WTC11 (cell line): Measurements from ENCODE around the gene ABR. TPM values are rescaled to one million over a fixed set of nuclear protein-coding genes. Genes with fewer than 3 reads are reported as not detected.
"Not testable (repeated sequence)": the region's sequence is repeated elsewhere in the genome, so short reads cannot be mapped to it uniquely, and the experiment has no call there.

Experiments used
- ATAC-seq: fragments of 200-7000 bp; cut with Tn5 transposase; 2 replicates; pipeline ENCODE4 v1.10.0; 2021; ENCODE audit warnings: mild to moderate bottlenecking, moderate library complexity
- CTCF ChIA-PET: fragments of 300-600 bp; sonication (Branson Sonifier 250); formaldehyde crosslinking; loops from one replicate; lab custom pipeline; 2021; ENCODE audit warnings: antibody characterized with exemption; lab: Charles Lee
- POLR2A ChIA-PET: fragments of 350-600 bp; sonication (Branson Sonifier 250); formaldehyde crosslinking; loops from one replicate; lab custom pipeline; 2021; ENCODE audit warnings: antibody characterized with exemption; lab: Charles Lee
- DNase-seq: peaks from one replicate; pipeline ENCODE4 v3.0.0; 2021; ENCODE audit warnings: low spot score
- H3K27ac Mint-ChIP-seq: 2 replicates; pipeline ENCODE4 v1.8.0; 2021; ENCODE audit warnings: mixed read lengths
- H3K27me3 Mint-ChIP-seq: 2 replicates; pipeline ENCODE4 v1.8.0; 2021; ENCODE audit warnings: low read depth, mild to moderate bottlenecking, moderate library complexity, mixed read lengths
- H3K36me3 Mint-ChIP-seq: 2 replicates; pipeline ENCODE4 v1.8.0; 2021; ENCODE audit warnings: mixed read lengths
- H3K4me1 Mint-ChIP-seq: 2 replicates; pipeline ENCODE4 v1.8.0; 2022; ENCODE audit warnings: mixed read lengths
- H3K4me3 Mint-ChIP-seq: 2 replicates; pipeline ENCODE4 v1.8.0; 2021; ENCODE audit warnings: mild to moderate bottlenecking, moderate library complexity, mixed read lengths
- H3K9me3 Mint-ChIP-seq: 2 replicates; pipeline ENCODE4 v1.8.0; 2021; ENCODE audit warnings: mixed read lengths
- ATF3 ChIP-seq: sonication (generic); formaldehyde crosslinking; conservative IDR thresholded peaks from 2 replicates; pipeline ENCODE4 v1.8.1; 2022; ENCODE audit warnings: mild to moderate bottlenecking, missing genetic modification reagents
- ESRRA ChIP-seq: sonication (generic); formaldehyde crosslinking; IDR thresholded peaks from 2 replicates; pipeline ENCODE4 v1.8.1; 2022; ENCODE audit warnings: mild to moderate bottlenecking, missing genetic modification reagents, borderline replicate concordance
- ETV6 ChIP-seq: sonication (generic); formaldehyde crosslinking; IDR thresholded peaks from 2 replicates; pipeline ENCODE4 v1.8.1; 2022; ENCODE audit warnings: mild to moderate bottlenecking, missing genetic modification reagents
- GTF2I ChIP-seq: fragments of 250-450 bp; sonication (Bioruptor Pico); conservative IDR thresholded peaks from 2 replicates; pipeline ENCODE4 v1.4.0; 2021; ENCODE audit warnings: mild to moderate bottlenecking
- NFYB ChIP-seq: sonication (generic); formaldehyde crosslinking; conservative IDR thresholded peaks from 2 replicates; pipeline ENCODE4 v1.8.0; 2022; ENCODE audit warnings: low read depth, missing genetic modification reagents
- ZBTB21 ChIP-seq: sonication (generic); formaldehyde crosslinking; IDR thresholded peaks from 2 replicates; pipeline ENCODE4 v1.8.1; 2023; ENCODE audit warnings: mild to moderate bottlenecking, missing genetic modification reagents, borderline replicate concordance
- ZNF263 ChIP-seq: sonication (generic); formaldehyde crosslinking; IDR thresholded peaks from 2 replicates; pipeline ENCODE4 v1.8.1; 2022; ENCODE audit warnings: low read depth, mild to moderate bottlenecking, moderate library complexity, missing genetic modification reagents
- ZNF281 ChIP-seq: sonication (generic); formaldehyde crosslinking; IDR thresholded peaks from 2 replicates; pipeline ENCODE4 v1.8.0; 2023; ENCODE audit warnings: mild to moderate bottlenecking, missing genetic modification reagents
- ZNF317 ChIP-seq: sonication (generic); formaldehyde crosslinking; IDR thresholded peaks from 2 replicates; pipeline ENCODE4 v1.8.1; 2023; ENCODE audit warnings: low read depth, mild to moderate bottlenecking, moderate library complexity, missing genetic modification reagents, borderline replicate concordance
- total RNA-seq: library from RNA; stranded (reverse); gene quantifications from 3 replicates; pipeline ENCODE4 v1.2.3, GENCODE V29; 2021
- TF ChIP-seq, protein P1 (sequence below): sonication (generic); formaldehyde crosslinking; IDR thresholded peaks from 2 replicates; pipeline ENCODE4 v1.8.1; 2023; ENCODE audit warnings: mild to moderate bottlenecking, missing genetic modification reagents
- TF ChIP-seq, protein P2 (sequence below): fragments of 250-450 bp; sonication (Bioruptor Pico); IDR thresholded peaks from 2 replicates; pipeline ENCODE4 v1.9.0; 2021; ENCODE audit warnings: moderate library complexity, mild to moderate bottlenecking, inconsistent platforms, borderline replicate concordance
- TF ChIP-seq, protein P3 (sequence below): sonication (generic); formaldehyde crosslinking; IDR thresholded peaks from 2 replicates; pipeline ENCODE4 v1.8.0; 2022; ENCODE audit warnings: mild to moderate bottlenecking, missing genetic modification reagents
- TF ChIP-seq, protein P4 (sequence below): sonication (generic); formaldehyde crosslinking; IDR thresholded peaks from 2 replicates; pipeline ENCODE4 v1.8.1; 2023; ENCODE audit warnings: mild to moderate bottlenecking, missing genetic modification reagents, borderline replicate concordance
- TF ChIP-seq, protein P5 (sequence below): sonication (generic); formaldehyde crosslinking; IDR thresholded peaks from 2 replicates; pipeline ENCODE4 v1.8.0; 2023; ENCODE audit warnings: missing genetic modification reagents

Gene ABR
- total RNA-seq, 1 experiment from 2014 or later: 38.0 TPM

- TF ChIP-seq, protein P1, sequence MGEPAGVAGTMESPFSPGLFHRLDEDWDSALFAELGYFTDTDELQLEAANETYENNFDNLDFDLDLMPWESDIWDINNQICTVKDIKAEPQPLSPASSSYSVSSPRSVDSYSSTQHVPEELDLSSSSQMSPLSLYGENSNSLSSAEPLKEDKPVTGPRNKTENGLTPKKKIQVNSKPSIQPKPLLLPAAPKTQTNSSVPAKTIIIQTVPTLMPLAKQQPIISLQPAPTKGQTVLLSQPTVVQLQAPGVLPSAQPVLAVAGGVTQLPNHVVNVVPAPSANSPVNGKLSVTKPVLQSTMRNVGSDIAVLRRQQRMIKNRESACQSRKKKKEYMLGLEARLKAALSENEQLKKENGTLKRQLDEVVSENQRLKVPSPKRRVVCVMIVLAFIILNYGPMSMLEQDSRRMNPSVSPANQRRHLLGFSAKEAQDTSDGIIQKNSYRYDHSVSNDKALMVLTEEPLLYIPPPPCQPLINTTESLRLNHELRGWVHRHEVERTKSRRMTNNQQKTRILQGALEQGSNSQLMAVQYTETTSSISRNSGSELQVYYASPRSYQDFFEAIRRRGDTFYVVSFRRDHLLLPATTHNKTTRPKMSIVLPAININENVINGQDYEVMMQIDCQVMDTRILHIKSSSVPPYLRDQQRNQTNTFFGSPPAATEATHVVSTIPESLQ: no peak
- no peak for TF ChIP-seq NFYB (CRISPR knock-in tag)
- TF ChIP-seq ZBTB21 (CRISPR knock-in tag): no peak
- no peak for TF ChIP-seq GTF2I
- TF ChIP-seq, protein P2, sequence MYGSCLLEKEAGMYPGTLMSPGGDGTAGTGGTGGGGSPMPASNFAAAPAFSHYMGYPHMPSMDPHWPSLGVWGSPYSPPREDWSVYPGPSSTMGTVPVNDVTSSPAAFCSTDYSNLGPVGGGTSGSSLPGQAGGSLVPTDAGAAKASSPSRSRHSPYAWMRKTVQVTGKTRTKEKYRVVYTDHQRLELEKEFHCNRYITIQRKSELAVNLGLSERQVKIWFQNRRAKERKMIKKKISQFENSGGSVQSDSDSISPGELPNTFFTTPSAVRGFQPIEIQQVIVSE: no peak
- no peak for TF ChIP-seq ZNF281 (CRISPR knock-in tag)
- TF ChIP-seq ZNF263 (CRISPR knock-in tag): no peak
- TF ChIP-seq ZNF317 (CRISPR knock-in tag): no peak
Measured at GRCh38 chr17:1134634-1135324, 45.0 kb downstream of the ABR start (continued).

GRCh38 chr17:1130191-1130590 lies 49.6 kb downstream of the ABR start:
- DNase-seq (no peak), ATAC-seq (no peak)
- H3K4me3 Mint-ChIP-seq: no peak overlapping the region
- ChIA-PET POLR2A (interaction anchor here (0.6 kb wide), 1 partner anchor 66 kb away, joined by 6 read pairs; no protein-coding TSS in a partner anchor), CTCF (interaction anchor here (0.6 to 1.2 kb wide), 2 partner anchors 18 to 72 kb away, joined by 3 to 4 read pairs; no protein-coding TSS in a partner anchor)
- H3K4me1 Mint-ChIP-seq: no peaks in the 10 kb centered on the region
- H3K36me3 Mint-ChIP-seq: peaks cover 8% of the 10 kb centered on the region; the same call in 1 of the 2 replicates
- H3K27me3 Mint-ChIP-seq: no peaks in the 10 kb centered on the region; the same call in 1 of the 2 replicates
- H3K27ac Mint-ChIP-seq: no peak overlapping the region
- H3K9me3 Mint-ChIP-seq: peaks cover 7% of the 10 kb centered on the region
- TF ChIP-seq ATF3 (CRISPR knock-in tag) (no peak), ESRRA (no peak), ZNF263 (CRISPR knock-in tag) (no peak)
- TF ChIP-seq, protein P3, sequence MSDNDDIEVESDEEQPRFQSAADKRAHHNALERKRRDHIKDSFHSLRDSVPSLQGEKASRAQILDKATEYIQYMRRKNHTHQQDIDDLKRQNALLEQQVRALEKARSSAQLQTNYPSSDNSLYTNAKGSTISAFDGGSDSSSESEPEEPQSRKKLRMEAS: no peak

- H3K4me1 Mint-ChIP-seq, DNase-seq, H3K27ac Mint-ChIP-seq, H3K4me3 Mint-ChIP-seq, H3K27me3 Mint-ChIP-seq, ATAC-seq, POLR2A ChIA-PET, H3K36me3 Mint-ChIP-seq, H3K9me3 Mint-ChIP-seq: not testable (repeated sequence)
- CTCF ChIA-PET: interaction anchor here (0.6 kb wide), 1 partner anchor 19 kb away, joined by 3 read pairs; no protein-coding TSS in a partner anchor
Measured at GRCh38 chr17:1128463-1128862, 51.3 kb downstream of the ABR start.

DNA sequence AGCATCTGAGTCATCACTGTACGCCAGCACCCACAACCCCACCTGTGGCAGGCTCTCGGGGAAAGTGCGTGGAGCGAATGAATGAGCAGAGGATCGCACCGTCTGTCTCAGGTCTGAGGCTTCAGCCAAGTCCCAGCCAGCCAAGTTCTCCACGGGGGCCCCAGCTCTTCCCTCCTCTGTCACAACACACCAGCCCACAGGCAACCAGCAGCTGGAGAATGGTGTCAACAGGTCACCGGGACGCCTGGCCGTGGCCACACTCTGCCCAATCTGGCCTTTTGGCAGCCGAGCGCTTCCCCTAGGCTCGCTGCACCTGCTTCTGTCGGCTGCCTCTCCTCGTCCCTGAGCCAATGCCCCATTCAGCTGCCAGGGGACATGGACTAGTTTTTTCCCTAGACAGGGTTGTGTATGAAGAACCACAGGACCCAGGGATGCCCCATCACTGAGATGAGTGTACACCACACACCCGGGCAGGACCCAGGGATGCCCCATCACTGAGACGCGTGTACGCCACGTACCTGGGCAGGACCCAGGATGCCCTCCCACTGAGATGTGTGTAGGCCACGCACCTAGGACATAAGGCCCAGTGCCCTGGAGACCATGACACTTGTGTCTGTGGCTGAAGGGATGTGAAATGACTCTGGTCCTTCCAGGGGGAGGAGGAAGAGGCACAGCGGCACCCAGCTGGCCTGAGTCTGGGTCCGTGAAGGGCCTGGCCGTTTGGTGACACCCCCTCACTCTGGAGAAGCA lies 52.8 kb downstream of the ABR start:
- peaks cover 8% of the 10 kb centered on the region for H3K4me1 Mint-ChIP-seq
- H3K9me3 Mint-ChIP-seq: peaks cover 5% of the 10 kb centered on the region
- H3K27ac Mint-ChIP-seq: peak overlapping the region; percentile 76; the same call in 1 of the 2 replicates
- CTCF ChIA-PET: interaction anchor here (2.2 to 7.3 kb wide), 2 partner anchors 61 to 69 kb away, joined by 7 to 99 read pairs; no protein-coding TSS in a partner anchor
- peaks cover 8% of the 10 kb centered on the region; the same call in 1 of the 2 replicates for H3K36me3 Mint-ChIP-seq
- POLR2A ChIA-PET: no interaction called here
- DNase-seq: no peak
- H3K27me3 Mint-ChIP-seq: no peaks in the 10 kb centered on the region; the same call in 1 of the 2 replicates
- H3K4me3 Mint-ChIP-seq: no peak overlapping the region
- no peak for ATAC-seq
- TF ChIP-seq, protein P4, sequence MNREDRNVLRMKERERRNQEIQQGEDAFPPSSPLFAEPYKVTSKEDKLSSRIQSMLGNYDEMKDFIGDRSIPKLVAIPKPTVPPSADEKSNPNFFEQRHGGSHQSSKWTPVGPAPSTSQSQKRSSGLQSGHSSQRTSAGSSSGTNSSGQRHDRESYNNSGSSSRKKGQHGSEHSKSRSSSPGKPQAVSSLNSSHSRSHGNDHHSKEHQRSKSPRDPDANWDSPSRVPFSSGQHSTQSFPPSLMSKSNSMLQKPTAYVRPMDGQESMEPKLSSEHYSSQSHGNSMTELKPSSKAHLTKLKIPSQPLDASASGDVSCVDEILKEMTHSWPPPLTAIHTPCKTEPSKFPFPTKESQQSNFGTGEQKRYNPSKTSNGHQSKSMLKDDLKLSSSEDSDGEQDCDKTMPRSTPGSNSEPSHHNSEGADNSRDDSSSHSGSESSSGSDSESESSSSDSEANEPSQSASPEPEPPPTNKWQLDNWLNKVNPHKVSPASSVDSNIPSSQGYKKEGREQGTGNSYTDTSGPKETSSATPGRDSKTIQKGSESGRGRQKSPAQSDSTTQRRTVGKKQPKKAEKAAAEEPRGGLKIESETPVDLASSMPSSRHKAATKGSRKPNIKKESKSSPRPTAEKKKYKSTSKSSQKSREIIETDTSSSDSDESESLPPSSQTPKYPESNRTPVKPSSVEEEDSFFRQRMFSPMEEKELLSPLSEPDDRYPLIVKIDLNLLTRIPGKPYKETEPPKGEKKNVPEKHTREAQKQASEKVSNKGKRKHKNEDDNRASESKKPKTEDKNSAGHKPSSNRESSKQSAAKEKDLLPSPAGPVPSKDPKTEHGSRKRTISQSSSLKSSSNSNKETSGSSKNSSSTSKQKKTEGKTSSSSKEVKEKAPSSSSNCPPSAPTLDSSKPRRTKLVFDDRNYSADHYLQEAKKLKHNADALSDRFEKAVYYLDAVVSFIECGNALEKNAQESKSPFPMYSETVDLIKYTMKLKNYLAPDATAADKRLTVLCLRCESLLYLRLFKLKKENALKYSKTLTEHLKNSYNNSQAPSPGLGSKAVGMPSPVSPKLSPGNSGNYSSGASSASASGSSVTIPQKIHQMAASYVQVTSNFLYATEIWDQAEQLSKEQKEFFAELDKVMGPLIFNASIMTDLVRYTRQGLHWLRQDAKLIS (CRISPR knock-in tag): no peak
- TF ChIP-seq ATF3 (CRISPR knock-in tag) (no peak), ETV6 (CRISPR knock-in tag) (no peak), NFYB (CRISPR knock-in tag) (no peak)
- TF ChIP-seq, protein P5, sequence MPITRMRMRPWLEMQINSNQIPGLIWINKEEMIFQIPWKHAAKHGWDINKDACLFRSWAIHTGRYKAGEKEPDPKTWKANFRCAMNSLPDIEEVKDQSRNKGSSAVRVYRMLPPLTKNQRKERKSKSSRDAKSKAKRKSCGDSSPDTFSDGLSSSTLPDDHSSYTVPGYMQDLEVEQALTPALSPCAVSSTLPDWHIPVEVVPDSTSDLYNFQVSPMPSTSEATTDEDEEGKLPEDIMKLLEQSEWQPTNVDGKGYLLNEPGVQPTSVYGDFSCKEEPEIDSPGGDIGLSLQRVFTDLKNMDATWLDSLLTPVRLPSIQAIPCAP (CRISPR knock-in tag): no peak
